WI38 (cell line): ENCODE measurements around the gene MSL3B.
A peak's percentile ranks its signal among the peaks of the same experiment; 100 is the strongest.

Experiments used
- H3K4me3 ChIP-seq: 2 replicates; pipeline ENCODE4 v1.5.1; 2011; ENCODE audit warnings: low read depth, mild to moderate bottlenecking, control low read depth, low read length
- CTCF ChIP-seq: IDR thresholded peaks from 2 replicates; pipeline ENCODE4 v1.5.1; 2012; ENCODE audit warnings: low read depth, mild to moderate bottlenecking, control low read depth, low read length

MSL3B gene

GRCh38 chr2:233853353-233853752 lies 14.8 kb downstream of the MSL3B start:
- peak overlapping the region; percentile 76 for H3K4me3 ChIP-seq
- TF ChIP-seq CTCF = no peak

GRCh38 chr2:233852056-233852455 lies 16.1 kb downstream of the MSL3B start:
- H3K4me3 ChIP-seq = peak overlapping the region; percentile 76

DNA sequence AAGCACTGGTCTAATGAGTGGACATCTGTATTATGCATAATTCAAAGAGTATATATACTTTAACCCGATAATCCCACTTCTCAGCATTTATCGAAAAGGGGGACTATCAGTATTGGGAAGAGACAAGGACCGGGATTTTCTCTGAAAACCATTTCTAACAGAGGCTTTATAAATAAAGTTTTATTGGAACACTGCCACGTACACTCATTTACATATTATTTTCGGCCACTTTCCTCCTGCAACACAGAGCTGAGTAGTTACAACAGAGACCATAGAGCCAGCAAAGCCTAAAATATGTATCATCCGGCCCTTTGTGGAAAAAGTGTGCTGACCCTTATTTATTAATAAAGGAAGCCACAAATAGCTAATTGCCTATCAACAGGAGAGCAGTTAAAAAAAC lies 17.0 kb downstream of the MSL3B start:
- no peak overlapping the region for H3K4me3 ChIP-seq
- TF ChIP-seq CTCF = no peak

More at GRCh38 chr2:233852056-233852455, 16.1 kb downstream of the MSL3B start:
- no peak for TF ChIP-seq CTCF

- TF ChIP-seq CTCF = no peak
- no peak overlapping the region for H3K4me3 ChIP-seq
Measured at GRCh38 chr2:233850745-233851144, 17.4 kb downstream of the MSL3B start.

DNA sequence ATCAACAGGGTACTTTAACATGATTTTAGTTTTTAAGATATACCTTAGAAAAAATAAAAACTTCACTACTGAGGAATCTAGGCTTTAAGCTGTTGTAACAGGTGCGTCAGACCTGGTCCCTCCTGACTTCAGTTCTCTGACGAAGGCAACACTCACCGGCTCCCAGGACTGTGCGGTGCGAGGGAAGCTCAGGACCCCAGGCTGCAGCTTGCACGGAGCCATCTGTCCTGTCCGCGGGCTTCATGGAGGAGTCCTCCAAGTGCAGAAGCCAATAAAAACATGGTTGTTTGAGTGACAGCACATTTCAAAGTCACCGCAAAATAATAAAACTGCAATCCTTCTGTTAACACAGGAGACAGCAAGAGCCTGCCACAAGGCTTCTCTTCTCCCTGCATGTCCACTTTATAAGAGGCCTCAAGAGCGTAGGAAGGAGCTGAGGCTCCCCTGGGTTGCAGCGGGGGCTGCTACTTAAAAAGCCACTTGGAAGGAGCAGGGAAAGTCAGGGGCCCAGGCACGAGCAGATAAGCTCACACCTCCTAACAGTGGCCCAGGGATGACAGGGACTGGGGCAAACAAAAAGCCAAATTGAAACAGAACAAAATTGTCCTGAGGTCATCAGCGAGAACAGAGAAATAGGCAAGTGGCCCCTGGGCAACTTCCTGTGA lies 18.4 kb downstream of the MSL3B start:
- TF ChIP-seq CTCF = no peak
- no peak overlapping the region for H3K4me3 ChIP-seq

DNA sequence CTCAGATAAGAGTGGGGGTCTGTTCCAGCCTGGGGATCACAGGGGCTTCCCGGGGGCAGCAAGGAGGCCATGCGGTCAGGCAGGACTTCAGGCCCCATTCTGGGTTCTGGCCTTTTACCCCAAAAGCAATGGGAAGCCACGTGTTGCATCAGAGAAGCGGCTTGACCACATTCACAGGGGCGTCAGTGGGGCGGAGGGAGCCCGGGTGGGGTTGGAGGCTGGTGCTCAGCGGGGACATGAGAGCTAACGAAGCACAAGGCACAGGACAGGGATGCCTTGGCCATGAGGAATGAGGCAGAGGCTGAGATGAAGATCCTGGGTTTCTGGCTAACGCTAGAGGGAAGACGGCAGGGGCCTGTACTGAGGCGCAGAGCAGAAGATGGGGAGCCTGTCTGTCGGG lies 19.9 kb downstream of the MSL3B start:
- no peak for TF ChIP-seq CTCF
- no peak overlapping the region for H3K4me3 ChIP-seq

GRCh38 chr2:233847248-233847898 lies 20.8 kb downstream of the MSL3B start:
- TF ChIP-seq CTCF = no peak
- H3K4me3 ChIP-seq = no peak overlapping the region
